Gastrocnemius medialis (tissue), 4 donors: Measurements from ENCODE around the gene CAMTA1.

Experiments used
- CTCF ChIP-seq, 5 experiments: fragments of 450-650 bp in 3 of 5; fragments of 200-600 bp in 2 of 5; sonication (generic) in 2 of 5; IDR thresholded peaks in 4 of 5; conservative IDR thresholded peaks in 1 of 5; 1 replicate in 4 of 5; 2 replicates in 1 of 5; pipeline ENCODE4 v1.5.1; 2016 to 2019; ENCODE audit warnings: antibody characterized with exemption in 5 of 5, mild to moderate bottlenecking in 3 of 5, moderate library complexity in 3 of 5
- POLR2A ChIP-seq, 2 donors: fragments of 450-650 bp; IDR thresholded peaks; one replicate each; pipeline ENCODE4 v1.6.1; 2017; ENCODE audit warnings: antibody characterized with exemption in 2 of 2, mild to moderate bottlenecking in 2 of 2, moderate library complexity in 2 of 2

- TF ChIP-seq CTCF (IDR thresholded peaks at IDR 0.05 in 4 of 5, conservative IDR thresholded peaks at IDR 0.05 in 1 of 5), result no peak
- TF ChIP-seq POLR2A (IDR thresholded peaks at IDR 0.05), result no peak
Measured at GRCh38 chr1:7288992-7289391, 503.7 kb downstream of the CAMTA1 start.
